Fibroblast of lung (primary cell): ENCODE results near the gene RPF1.

Source experiments
- CTCF ChIP-seq, 2 donors: IDR thresholded peaks in 1 of 2; conservative IDR thresholded peaks in 1 of 2; 1 replicate in 1 of 2; 2 replicates in 1 of 2; pipeline ENCODE4 v1.5.1; 2011 to 2012; ENCODE audit warnings: low read length in 2 of 2, control low read depth in 1 of 2, inconsistent platforms in 1 of 2, low read depth in 1 of 2, mild to moderate bottlenecking in 1 of 2
- EZH2 ChIP-seq: IDR thresholded peaks from 2 replicates; pipeline ENCODE4 v1.5.1; 2012; ENCODE audit warnings: low read length, control low read depth, mild to moderate bottlenecking; ENCODE audit errors: missing control alignments

GRCh38 chr1:84488107-84488506 is 9.0 kb downstream of the RPF1 start:
- TF ChIP-seq CTCF (conservative IDR thresholded peaks at IDR 0.05 in 1 of 2, IDR thresholded peaks at IDR 0.05 in 1 of 2; ENCODE audit: low read depth in 1 of 2, low read length in 2 of 2): no peak
- TF ChIP-seq EZH2: no peak
